ENCODE data around the gene ARID4B.
"Not testable (repeated sequence)": the region's sequence is repeated elsewhere in the genome, so short reads cannot be mapped to it uniquely, and the experiment has no call there.

ARID4B gene

DNA sequence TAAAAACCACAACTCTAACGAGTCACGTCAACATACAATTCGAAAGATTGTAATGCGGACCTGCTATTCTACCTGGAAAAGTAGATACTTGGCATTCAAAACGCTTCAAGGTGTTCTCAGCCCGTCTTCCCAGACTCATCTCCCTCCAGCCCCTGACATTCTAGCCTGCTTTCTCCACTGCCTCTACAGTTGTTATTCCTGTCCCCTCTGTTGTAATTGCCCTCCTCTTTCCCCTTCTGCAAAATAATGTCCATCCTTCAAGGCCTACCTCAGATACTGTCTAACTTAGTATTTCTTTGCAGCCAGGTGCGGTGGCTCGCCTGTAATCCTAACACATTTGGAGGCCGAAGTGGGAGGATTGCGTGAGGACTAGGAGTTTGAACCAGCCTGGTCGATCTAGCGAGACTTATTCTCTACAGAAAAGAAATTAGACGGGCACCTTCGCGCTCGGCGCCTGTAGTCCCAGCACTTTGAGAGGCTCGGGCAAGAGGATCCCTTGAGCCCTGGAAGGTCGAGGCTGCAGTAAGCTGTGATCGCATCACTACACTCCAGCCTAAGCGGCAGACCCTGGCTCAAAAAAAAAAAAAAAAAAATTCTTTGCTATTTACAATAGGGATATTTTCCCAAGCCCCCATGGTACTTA lies 166.2 kb downstream of the ARID4B start:
- H3K56ac ChIP-seq (ENCODE audit: low read length) = peak overlapping the region; percentile 93
- H3K79me1 ChIP-seq (ENCODE audit: low read length) = peaks cover 5% of the 10 kb centered on the region
- no peak overlapping the region for H3K23ac ChIP-seq (ENCODE audit: low read length)
- peaks cover 11% of the 10 kb centered on the region for H3K79me2 ChIP-seq (ENCODE audit: control insufficient read depth, insufficient read depth, low read length)
- no peak overlapping the region for H2BK15ac ChIP-seq (replicated peaks; ENCODE audit: low read depth)
- no CpG with 5 or more reads among the region's 21 CpGs for WGBS (ENCODE audit: extremely low coverage, insufficient coverage, low lambda C conversion rate)
- no peak overlapping the region for H2AK5ac ChIP-seq (ENCODE audit: low read length)
- H4K8ac ChIP-seq (ENCODE audit: low read depth, low read length) = no peak overlapping the region
- no peak overlapping the region for H2BK5ac ChIP-seq (ENCODE audit: low read length)
- H3K4me3 ChIP-seq (ENCODE audit: low read length) = peak overlapping the region; percentile 60
- DNase-seq = no peak
- peak overlapping the region; percentile 31 for H3K4me2 ChIP-seq (ENCODE audit: low read length)
- H3K4me1 ChIP-seq (ENCODE audit: control insufficient read depth, low read depth, low read length) = no peaks in the 10 kb centered on the region
- peak overlapping the region; percentile 82 for H3K27ac ChIP-seq (ENCODE audit: low read depth, low read length)
- no peaks in the 10 kb centered on the region for H3K27me3 ChIP-seq (ENCODE audit: insufficient read depth, low read length, poor library complexity)
- no peak overlapping the region for H3K4ac ChIP-seq (ENCODE audit: low read depth, low read length)
- peak overlapping the region; percentile 84 for H3K9ac ChIP-seq (ENCODE audit: low read length)
- no peak overlapping the region for H3K18ac ChIP-seq (ENCODE audit: low read length)
- no peak overlapping the region for H4K5ac ChIP-seq (ENCODE audit: low read length)
- H2BK120ac ChIP-seq (ENCODE audit: low read depth, low read length) = no peak overlapping the region
- peaks cover 2% of the 10 kb centered on the region for H3K36me3 ChIP-seq (ENCODE audit: control insufficient read depth, insufficient read depth, low read length)

DNA sequence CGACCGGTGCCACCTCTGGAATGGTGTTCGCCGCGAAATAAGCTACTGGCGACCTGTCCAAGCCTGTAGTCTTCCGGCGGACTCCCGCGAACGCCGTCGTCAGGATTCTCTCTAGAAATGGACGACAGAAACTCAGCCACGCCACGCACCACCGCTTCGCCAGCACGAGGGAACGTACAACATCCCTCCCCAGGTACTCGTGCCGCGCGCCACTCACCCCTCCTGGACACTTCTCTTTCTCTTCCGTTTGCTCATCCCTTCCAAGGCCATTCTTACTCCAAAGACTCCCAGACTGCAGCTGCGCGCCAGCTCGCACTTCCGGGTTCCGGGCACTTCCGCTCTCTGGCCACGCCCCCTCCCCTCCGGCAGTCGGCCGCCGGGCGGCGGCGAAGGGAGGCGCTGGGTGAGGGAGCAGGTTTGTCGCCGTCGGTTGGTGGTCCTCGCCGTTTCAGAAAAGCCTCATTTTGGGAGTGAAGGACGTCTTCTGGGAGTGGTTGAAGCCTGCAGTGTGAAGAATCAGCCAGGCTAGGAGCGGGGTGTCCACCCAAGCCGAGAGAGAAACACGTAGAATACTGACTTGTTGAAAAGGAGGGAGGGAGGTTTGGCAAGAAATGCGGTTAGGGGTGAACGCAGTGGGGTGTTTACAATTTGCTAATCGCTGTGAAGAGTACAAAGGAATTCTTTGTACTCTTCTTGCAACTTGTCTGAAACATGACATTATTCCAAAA lies 166.9 kb downstream of the ARID4B start, which contains the start of gene RBM34:
Gene RBM34 (minus strand): TSS at position 294 of the 728 bp plus-strand sequence. CDS start 24 bp downstream, at position 270.
- Histone ChIP-seq H4K5ac (ENCODE audit: low read length) (no peak within 1 kb of the TSS), H3K27me3 (ENCODE audit: insufficient read depth, low read length, poor library complexity) (no peaks in the 10 kb centered on the region), H2AK5ac (ENCODE audit: low read length) (no peak within 1 kb of the TSS), H3K18ac (ENCODE audit: low read length) (peak within 1 kb of the TSS; percentile 70), H3K27ac (ENCODE audit: low read depth, low read length) (peak within 1 kb of the TSS; percentile 82), H2BK120ac (ENCODE audit: low read depth, low read length) (no peak within 1 kb of the TSS), H3K79me2 (ENCODE audit: control insufficient read depth, insufficient read depth, low read length) (peaks cover 11% of the 10 kb centered on the region), H3K4me3 (ENCODE audit: low read length) (peak within 1 kb of the TSS; percentile 99), H3K79me1 (ENCODE audit: low read length) (peaks cover 6% of the 10 kb centered on the region), H3K4me2 (ENCODE audit: low read length) (peak within 1 kb of the TSS; percentile 66), H2BK5ac (ENCODE audit: low read length) (peak within 1 kb of the TSS; percentile 87), H3K23ac (ENCODE audit: low read length) (peak within 1 kb of the TSS; percentile 89), H4K8ac (ENCODE audit: low read depth, low read length) (peak within 1 kb of the TSS; percentile 58), H3K36me3 (ENCODE audit: control insufficient read depth, insufficient read depth, low read length) (peaks cover 2% of the 10 kb centered on the region), H3K4ac (ENCODE audit: low read depth, low read length) (no peak within 1 kb of the TSS), H2BK15ac (replicated peaks; ENCODE audit: low read depth) (no peak within 1 kb of the TSS), H3K9ac (ENCODE audit: low read length) (peak within 1 kb of the TSS; percentile 98), H3K56ac (ENCODE audit: low read length) (peak within 1 kb of the TSS; percentile 99), H3K4me1 (ENCODE audit: control insufficient read depth, low read depth, low read length) (no peaks in the 10 kb centered on the region)
- no CpG with 5 or more reads among the region's 52 CpGs for WGBS (ENCODE audit: extremely low coverage, insufficient coverage, low lambda C conversion rate)
- peak; percentile 95 for DNase-seq

DNA sequence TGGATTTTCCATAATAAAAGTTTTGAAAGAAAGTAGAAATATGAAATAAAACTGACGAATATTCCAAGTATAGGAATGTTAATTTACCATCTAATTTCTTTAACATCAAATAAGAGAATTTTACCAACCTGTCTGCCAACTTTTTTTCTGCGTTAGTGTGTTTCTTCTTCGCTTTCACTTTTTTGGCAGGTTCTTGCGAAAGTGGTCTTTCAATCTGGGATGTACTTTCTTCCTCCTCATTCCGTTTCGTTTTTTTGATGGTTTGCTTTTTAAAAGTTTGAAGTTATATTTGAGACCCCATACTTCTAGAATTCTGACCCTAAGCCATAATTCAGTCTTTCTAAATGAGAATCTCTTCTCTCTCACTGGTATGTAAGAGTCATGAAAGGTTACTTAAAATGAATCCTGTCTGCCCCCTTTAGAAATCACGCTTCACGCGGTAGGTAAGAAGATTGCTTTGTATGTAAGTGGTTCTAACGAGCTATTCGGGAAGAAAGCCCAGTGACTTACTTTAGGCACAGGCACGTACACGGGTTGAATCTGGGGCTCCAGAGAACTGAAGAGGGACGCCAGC lies 167.5 kb downstream of the ARID4B start:
- H3K79me1 ChIP-seq (ENCODE audit: low read length) = peaks cover 6% of the 10 kb centered on the region
- H3K23ac ChIP-seq (ENCODE audit: low read length) = peak overlapping the region; percentile 89
- no peaks in the 10 kb centered on the region for H3K4me1 ChIP-seq (ENCODE audit: control insufficient read depth, low read depth, low read length)
- H3K36me3 ChIP-seq (ENCODE audit: control insufficient read depth, insufficient read depth, low read length) = peaks cover 2% of the 10 kb centered on the region
- H3K4me2 ChIP-seq (ENCODE audit: low read length) = peak overlapping the region; percentile 66
- H3K9ac ChIP-seq (ENCODE audit: low read length) = peak overlapping the region; percentile 98
- H3K56ac ChIP-seq (ENCODE audit: low read length) = peak overlapping the region; percentile 99
- no peak overlapping the region for H2BK15ac ChIP-seq (replicated peaks; ENCODE audit: low read depth)
- H4K5ac ChIP-seq (ENCODE audit: low read length) = no peak overlapping the region
- no peak overlapping the region for H2BK120ac ChIP-seq (ENCODE audit: low read depth, low read length)
- peak; percentile 80 for DNase-seq
- H3K4me3 ChIP-seq (ENCODE audit: low read length) = peak overlapping the region; percentile 99
- no peaks in the 10 kb centered on the region for H3K27me3 ChIP-seq (ENCODE audit: insufficient read depth, low read length, poor library complexity)
- WGBS (ENCODE audit: extremely low coverage, insufficient coverage, low lambda C conversion rate) = no CpG with 5 or more reads among the region's 14 CpGs
- H3K27ac ChIP-seq (ENCODE audit: low read depth, low read length) = peak overlapping the region; percentile 80
- no peak overlapping the region for H4K8ac ChIP-seq (ENCODE audit: low read depth, low read length)
- H2BK5ac ChIP-seq (ENCODE audit: low read length) = peak overlapping the region; percentile 87
- H3K18ac ChIP-seq (ENCODE audit: low read length) = peak overlapping the region; percentile 70
- H2AK5ac ChIP-seq (ENCODE audit: low read length) = no peak overlapping the region
- peaks cover 11% of the 10 kb centered on the region for H3K79me2 ChIP-seq (ENCODE audit: control insufficient read depth, insufficient read depth, low read length)
- no peak overlapping the region for H3K4ac ChIP-seq (ENCODE audit: low read depth, low read length)

DNA sequence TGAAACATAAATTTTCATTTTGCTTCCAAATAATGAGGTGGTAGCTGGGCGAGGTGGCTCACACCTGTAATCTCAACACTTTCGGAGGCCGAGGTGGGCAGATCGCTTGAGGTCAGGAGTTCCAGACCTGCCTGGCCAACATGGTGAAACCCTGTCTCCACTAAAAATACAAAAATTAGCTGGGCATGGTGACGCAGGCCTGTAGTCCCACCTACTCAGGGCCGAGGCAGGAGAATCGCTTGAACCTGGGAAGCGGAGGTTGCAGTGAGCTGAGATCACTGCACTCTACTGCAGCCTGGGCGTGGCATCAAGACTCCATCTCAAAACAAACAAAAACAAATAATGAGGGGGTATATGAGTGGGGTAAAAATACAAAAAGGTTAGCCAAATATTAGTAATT lies 168.0 kb downstream of the ARID4B start:
- not testable (repeated sequence) for H3K27ac ChIP-seq (ENCODE audit: low read depth, low read length)

DNA sequence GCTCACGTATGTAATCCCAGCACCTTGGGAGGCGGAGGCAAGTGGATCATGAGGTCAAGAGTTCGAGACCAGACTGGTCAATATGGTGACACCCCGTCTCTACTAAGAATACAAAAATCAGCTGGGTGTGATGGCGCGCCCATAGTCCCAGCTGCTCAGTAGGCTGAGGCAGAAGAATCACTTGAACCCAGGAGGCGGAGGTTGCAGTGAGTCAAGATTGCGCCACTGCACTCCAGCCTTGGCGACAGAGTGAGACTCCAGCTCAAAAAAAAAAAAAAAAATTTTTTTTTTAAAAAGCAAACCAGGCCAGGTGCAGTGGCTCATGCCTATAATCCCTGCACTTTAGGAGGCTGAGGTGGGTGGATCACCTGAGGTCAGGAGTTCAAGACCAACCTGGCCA lies 168.7 kb downstream of the ARID4B start:
- not testable (repeated sequence) for H3K36me3 ChIP-seq (ENCODE audit: control insufficient read depth, insufficient read depth, low read length)

More for the DNA sequence above, 168.0 kb downstream of the ARID4B start:
- peak overlapping the region; percentile 17 for H3K56ac ChIP-seq (ENCODE audit: low read length)
- not testable (repeated sequence) for H3K4me1 ChIP-seq (ENCODE audit: control insufficient read depth, low read depth, low read length); H2BK15ac ChIP-seq (replicated peaks; ENCODE audit: low read depth); H4K8ac ChIP-seq (ENCODE audit: low read depth, low read length); H3K4me2 ChIP-seq (ENCODE audit: low read length); H3K36me3 ChIP-seq (ENCODE audit: control insufficient read depth, insufficient read depth, low read length); H3K23ac ChIP-seq (ENCODE audit: low read length); H3K18ac ChIP-seq (ENCODE audit: low read length); H3K4me3 ChIP-seq (ENCODE audit: low read length); H4K5ac ChIP-seq (ENCODE audit: low read length); H2AK5ac ChIP-seq (ENCODE audit: low read length); H2BK5ac ChIP-seq (ENCODE audit: low read length); H2BK120ac ChIP-seq (ENCODE audit: low read depth, low read length); H3K27me3 ChIP-seq (ENCODE audit: insufficient read depth, low read length, poor library complexity); H3K4ac ChIP-seq (ENCODE audit: low read depth, low read length); H3K79me1 ChIP-seq (ENCODE audit: low read length)
- no CpG with 5 or more reads among the region's 9 CpGs for WGBS (ENCODE audit: extremely low coverage, insufficient coverage, low lambda C conversion rate)
- peak; percentile 13 for DNase-seq
- H3K9ac ChIP-seq (ENCODE audit: low read length) = peak overlapping the region; percentile 34
- peaks cover 11% of the 10 kb centered on the region for H3K79me2 ChIP-seq (ENCODE audit: control insufficient read depth, insufficient read depth, low read length)

More for the DNA sequence above, 168.7 kb downstream of the ARID4B start:
- not testable (repeated sequence) for H3K4me3 ChIP-seq (ENCODE audit: low read length); DNase-seq; H2BK15ac ChIP-seq (replicated peaks; ENCODE audit: low read depth); H3K4me1 ChIP-seq (ENCODE audit: control insufficient read depth, low read depth, low read length); H4K8ac ChIP-seq (ENCODE audit: low read depth, low read length); H3K23ac ChIP-seq (ENCODE audit: low read length); H3K27me3 ChIP-seq (ENCODE audit: insufficient read depth, low read length, poor library complexity); H3K9ac ChIP-seq (ENCODE audit: low read length); H2BK5ac ChIP-seq (ENCODE audit: low read length); H3K27ac ChIP-seq (ENCODE audit: low read depth, low read length); H3K4me2 ChIP-seq (ENCODE audit: low read length); H4K5ac ChIP-seq (ENCODE audit: low read length); H3K56ac ChIP-seq (ENCODE audit: low read length); H3K79me1 ChIP-seq (ENCODE audit: low read length); H2AK5ac ChIP-seq (ENCODE audit: low read length); H3K4ac ChIP-seq (ENCODE audit: low read depth, low read length); H2BK120ac ChIP-seq (ENCODE audit: low read depth, low read length); H3K18ac ChIP-seq (ENCODE audit: low read length)
- peaks cover 11% of the 10 kb centered on the region for H3K79me2 ChIP-seq (ENCODE audit: control insufficient read depth, insufficient read depth, low read length)
- WGBS (ENCODE audit: extremely low coverage, insufficient coverage, low lambda C conversion rate) = no CpG with 5 or more reads among the region's 9 CpGs

Measured in mesendoderm (in vitro differentiated cells).